ENCODE results near the gene MTMR12. TPM values are rescaled to one million over a fixed set of nuclear protein-coding genes. Genes with fewer than 3 reads are reported as not detected.
A peak's percentile ranks its signal among the peaks of the same experiment; 100 is the strongest.

MTMR12 gene
- total and polyA plus RNA-seq, 2 of the 13 experiments (the other 11 are each of a cell fraction or from before 2014, with no cell fraction given), result 23.4 to 36.6 TPM

- TF ChIP-seq XRCC5 (optimal IDR thresholded peaks at IDR 0.05; ENCODE audit: low read length) (peak; percentile 17), SNAI1 (CRISPR knock-in tag; IDR thresholded peaks at IDR 0.05; ENCODE audit: borderline replicate concordance) (no peak), ZBTB38 (CRISPR knock-in tag; IDR thresholded peaks at IDR 0.05) (0 out of 2 replicates have a peak, but pooled peaks have one; percentile 30), ZNF780A (CRISPR knock-in tag; IDR thresholded peaks at IDR 0.05) (no peak), SALL2 (CRISPR knock-in tag; IDR thresholded peaks at IDR 0.05) (no peak), ZSCAN21 (CRISPR knock-in tag; IDR thresholded peaks at IDR 0.05; ENCODE audit: borderline replicate concordance) (no peak), GMEB1 (CRISPR knock-in tag; IDR thresholded peaks at IDR 0.05; ENCODE audit: borderline replicate concordance) (peak; percentile 24; the same call in 1 of the 2 replicates), FUBP1 (CRISPR knock-in tag; IDR thresholded peaks at IDR 0.05; ENCODE audit: borderline replicate concordance) (no peak), HIVEP1 (CRISPR knock-in tag; IDR thresholded peaks at IDR 0.05) (no peak), MXD1 (CRISPR knock-in tag; IDR thresholded peaks at IDR 0.05) (no peak), ARNT2 (CRISPR knock-in tag; IDR thresholded peaks at IDR 0.05; ENCODE audit: low read depth) (no peak), REST (IDR thresholded peaks at IDR 0.05; ENCODE audit: borderline replicate concordance in 1 of 2, low read depth in 1 of 2, low read length in 2 of 2) (no peak), TERF1 (CRISPR knock-in tag; IDR thresholded peaks at IDR 0.05) (no peak), MXD3 (CRISPR knock-in tag; IDR thresholded peaks at IDR 0.05) (no peak), ZNF891 (CRISPR knock-in tag; IDR thresholded peaks at IDR 0.05) (no peak), CAMTA2 (CRISPR knock-in tag; IDR thresholded peaks at IDR 0.05; ENCODE audit: borderline replicate concordance) (no peak), ZFP82 (CRISPR knock-in tag; IDR thresholded peaks at IDR 0.05; ENCODE audit: borderline replicate concordance) (no peak), ZSCAN29 (CRISPR knock-in tag; conservative IDR thresholded peaks at IDR 0.05) (no peak), ZNF331 (CRISPR knock-in tag; IDR thresholded peaks at IDR 0.05) (no peak)
These were observed 80.1 kb downstream of the MTMR12 start (continued) for GRCh38 chr5:32232441-32233219.

Measured in HepG2 (cell line).